Left renal cortex interstitium (tissue), 4 donors: ENCODE data around the gene AFAP1L1. TPM values are rescaled to one million over a fixed set of nuclear protein-coding genes. Genes with fewer than 3 reads are reported as not detected.

Experiments
- DNase-seq, 4 donors: peaks; one replicate each; pipeline ENCODE4 v3.0.0-alpha.2; 2013; ENCODE audit warnings: low read depth in 4 of 4, low spot score in 2 of 4, missing footprints in 1 of 4
- polyA plus RNA-seq, 4 donors: library from polyadenylated mRNA; unstranded; fragments of 120-200 nt; gene quantifications; one replicate each; pipeline ENCODE4 v1.2.1, GENCODE V29; 2013; ENCODE audit not compliant: insufficient read length in 4 of 4

The AFAP1L1 gene
- polyA plus RNA-seq, 4 donors: 17.5 to 22.8 (median 19.6) TPM

DNA sequence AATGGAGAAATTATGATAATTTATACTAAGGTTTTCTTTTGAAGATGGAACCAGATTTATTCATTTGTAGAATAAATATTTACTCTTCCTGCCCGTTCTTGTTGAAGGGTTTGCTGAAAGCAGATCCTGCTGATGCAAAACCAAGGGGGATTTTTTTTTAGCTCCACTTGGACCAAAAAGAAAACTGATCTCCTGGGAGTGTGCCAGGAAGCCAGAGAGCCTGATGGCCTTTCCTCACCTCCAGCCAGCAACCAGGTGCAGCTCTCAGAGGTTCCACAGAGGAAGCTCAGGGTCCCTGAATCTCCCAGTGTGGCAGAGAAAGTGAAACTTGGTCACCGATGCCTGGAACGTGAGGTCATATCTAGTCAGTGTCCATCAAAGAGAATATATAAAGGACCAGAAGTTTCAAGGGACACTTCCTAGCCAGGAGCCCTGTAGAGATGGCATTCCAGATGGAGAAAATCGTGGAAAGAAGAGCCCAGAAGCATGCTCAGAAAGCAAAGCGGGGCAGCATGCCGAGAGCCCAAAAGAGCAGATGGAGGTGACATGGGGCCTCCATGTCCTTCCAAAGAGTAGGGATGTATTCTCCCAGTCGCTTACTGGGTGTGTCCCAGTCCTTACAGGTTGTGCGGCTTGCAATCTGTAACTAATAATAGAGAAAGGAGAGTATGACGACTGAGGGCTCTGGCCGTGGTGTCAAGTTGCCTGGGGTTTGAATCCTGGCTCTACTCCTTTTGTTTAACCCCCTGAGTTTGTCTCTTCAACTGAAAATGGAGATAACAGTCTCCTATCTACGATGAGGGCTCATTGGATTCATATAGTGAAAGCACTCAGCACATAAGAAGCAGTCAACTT is 12.2 kb downstream of the AFAP1L1 start:
- no peak for DNase-seq

DNA sequence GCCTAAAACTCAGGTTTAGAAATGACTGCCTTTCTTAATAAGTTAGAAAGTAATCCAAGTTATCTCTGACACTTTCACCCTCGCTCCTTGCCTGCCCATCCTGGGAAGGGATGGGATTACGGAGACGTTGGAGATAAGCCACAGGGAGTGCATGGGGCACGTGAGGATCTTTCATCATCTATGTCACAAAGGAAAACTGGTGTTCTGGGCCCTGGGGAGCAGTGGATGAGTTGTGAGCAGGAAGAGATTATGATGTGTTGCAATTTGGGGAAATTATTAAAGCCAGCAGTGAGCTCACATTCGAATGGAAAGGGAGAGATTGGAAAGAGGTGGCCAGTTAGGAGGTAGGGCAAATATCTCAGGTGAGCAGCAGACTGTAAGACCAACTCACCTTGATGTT is 12.8 kb downstream of the AFAP1L1 start:
- no peak for DNase-seq

DNA sequence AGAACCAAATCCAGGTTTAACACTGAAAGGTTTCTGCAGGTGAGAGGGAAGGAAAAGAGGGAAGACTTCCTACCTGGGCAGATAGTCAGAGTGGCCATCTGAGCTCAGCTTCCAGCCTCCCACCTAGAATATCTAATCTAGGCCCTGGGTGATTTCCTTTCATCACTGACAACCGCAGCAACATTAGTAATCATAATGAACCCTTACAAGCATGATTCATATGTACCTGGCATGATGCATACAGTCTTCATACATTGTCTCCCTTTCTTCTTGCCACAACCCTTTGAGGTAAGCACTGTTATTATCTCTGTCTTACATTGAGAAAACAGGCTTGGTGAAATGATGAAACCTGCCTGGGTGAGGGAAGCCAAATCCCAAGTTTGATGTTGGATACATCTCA is 13.5 kb downstream of the AFAP1L1 start:
- no peak for DNase-seq

GRCh38 chr5:149288436-149288835 is 16.8 kb downstream of the AFAP1L1 start:
- DNase-seq: no peak

DNA sequence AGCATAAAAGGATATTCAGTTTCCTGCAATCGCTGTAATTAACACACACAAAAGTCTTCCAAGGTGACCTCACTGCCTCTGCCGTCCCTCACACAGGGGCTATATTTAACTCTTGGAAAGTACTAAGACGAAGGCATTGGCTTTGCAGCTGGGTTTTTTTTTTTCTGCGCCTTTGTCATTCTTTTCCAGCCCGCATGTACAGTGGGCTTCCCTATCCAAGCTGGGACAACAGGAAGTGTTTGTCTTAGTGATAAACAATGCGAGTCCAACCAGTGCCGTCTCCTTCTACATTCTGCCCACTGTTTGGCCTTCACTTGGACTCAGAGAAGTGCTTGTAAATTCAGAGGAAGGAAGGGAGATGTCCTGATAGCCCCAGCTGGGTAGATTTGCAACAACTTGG is 17.6 kb downstream of the AFAP1L1 start:
- no peak for DNase-seq

GRCh38 chr5:149294872-149295829 is 23.5 kb downstream of the AFAP1L1 start:
- DNase-seq: no peak

GRCh38 chr5:149297340-149298025 is 25.8 kb downstream of the AFAP1L1 start:
- DNase-seq: no peak

GRCh38 chr5:149298163-149298562 is 26.5 kb downstream of the AFAP1L1 start:
- DNase-seq: no peak

- DNase-seq: no peak
Measured at GRCh38 chr5:149298842-149299404, 27.3 kb downstream of the AFAP1L1 start.

GRCh38 chr5:149299451-149300054 is 27.9 kb downstream of the AFAP1L1 start:
- no peak for DNase-seq

GRCh38 chr5:149300441-149300840 is 28.8 kb downstream of the AFAP1L1 start:
- DNase-seq: no peak

DNA sequence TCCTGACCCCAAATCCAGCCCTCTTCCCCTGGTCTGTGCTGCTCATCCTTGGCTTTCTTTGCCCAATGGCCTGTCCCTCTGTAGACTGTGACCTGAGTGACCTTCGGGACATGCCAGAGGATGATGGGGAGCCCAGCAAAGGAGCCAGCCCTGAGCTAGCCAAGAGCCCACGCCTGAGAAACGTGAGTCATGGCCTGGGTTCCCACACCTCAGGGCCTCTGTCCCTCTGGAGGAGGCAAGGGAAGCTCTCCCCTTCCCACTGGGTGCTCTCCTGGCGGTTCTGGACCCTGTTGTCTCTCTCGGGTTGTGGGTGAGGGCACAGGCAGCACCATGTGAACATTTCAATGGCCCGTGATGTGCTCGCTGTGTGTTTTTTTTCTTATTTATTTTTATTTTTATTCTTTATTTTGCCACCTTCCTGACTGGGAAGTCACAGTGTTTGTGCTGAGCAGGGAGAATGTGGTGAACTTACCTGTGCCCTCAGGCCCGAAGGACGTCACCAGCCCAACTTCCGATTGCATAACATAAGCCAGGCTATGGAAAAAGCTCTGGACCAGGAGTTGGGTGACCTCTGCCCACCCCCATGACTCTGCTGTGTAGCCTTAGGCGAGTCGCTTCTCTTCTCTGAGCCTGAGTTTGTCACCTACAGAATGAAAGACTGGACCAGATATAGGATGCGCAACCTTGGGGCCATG is 29.5 kb downstream of the AFAP1L1 start:
- no peak for DNase-seq

GRCh38 chr5:149301744-149302380 is 30.2 kb downstream of the AFAP1L1 start:
- no peak for DNase-seq

DNA sequence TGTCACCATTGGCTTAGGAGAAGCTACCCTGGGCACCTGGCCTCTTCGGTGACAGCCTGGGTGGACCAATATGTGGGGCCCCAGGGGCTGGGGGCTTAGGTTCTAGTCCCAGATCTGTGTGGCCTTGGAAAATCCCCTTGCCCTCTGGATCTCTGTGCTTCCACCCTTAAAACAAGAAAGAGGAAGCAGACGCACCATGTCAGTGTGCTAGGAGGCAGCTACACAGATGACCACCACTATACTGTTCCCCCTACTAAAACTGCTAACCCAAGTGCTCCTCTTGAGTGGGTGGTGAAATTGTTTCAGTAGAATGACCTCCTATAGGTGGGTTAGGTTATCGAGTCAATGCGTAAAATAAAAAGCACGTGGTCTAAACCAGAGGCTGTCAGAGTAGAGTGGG is 31.0 kb downstream of the AFAP1L1 start:
- DNase-seq: no peak

GRCh38 chr5:149303210-149303609 is 31.6 kb downstream of the AFAP1L1 start:
- no peak for DNase-seq

DNA sequence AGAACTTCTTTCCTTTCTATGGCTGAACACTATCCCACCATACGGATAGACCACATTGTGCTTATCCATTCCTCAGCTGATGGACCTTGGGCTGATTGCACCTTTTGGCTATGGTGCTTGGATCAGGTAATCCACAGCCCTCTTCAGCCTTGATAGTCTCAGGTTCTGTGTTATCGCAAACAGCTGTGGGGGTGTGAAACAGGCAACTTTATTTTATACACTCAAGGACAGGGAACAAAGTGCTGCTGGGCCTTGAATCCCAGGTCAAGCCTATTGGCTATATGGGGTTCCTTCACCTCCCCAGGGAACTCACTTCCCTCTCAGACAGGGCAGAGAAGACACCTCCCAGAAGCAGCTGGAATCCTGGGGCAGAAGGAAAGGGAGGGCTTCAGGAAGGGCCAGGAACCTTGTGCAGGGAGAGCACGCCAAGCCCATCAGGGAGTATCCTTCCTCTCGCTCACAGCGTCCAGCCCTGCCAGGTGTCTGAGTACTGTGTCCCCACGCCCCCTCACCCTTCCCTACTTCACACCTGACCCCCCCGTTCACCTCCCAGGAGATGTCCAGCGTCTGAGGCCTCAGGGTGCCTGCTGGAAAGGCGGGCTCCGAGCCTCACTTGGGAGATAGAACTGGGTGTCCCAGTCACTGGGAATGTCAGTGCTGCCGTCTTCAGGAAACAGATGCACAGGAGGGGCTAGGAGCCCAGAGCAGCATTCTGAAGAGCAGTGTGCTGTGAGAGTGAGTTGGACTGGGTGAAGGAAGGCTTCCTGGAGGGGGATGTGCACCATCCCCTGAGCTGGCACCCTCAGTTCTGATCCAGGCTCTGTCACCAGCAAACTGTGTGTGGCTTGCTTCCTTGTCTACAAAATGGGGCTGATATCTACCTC is 32.8 kb downstream of the AFAP1L1 start:
- DNase-seq: no peak

- no peak for DNase-seq
Measured at GRCh38 chr5:149309354-149309753, 37.7 kb downstream of the AFAP1L1 start.

DNA sequence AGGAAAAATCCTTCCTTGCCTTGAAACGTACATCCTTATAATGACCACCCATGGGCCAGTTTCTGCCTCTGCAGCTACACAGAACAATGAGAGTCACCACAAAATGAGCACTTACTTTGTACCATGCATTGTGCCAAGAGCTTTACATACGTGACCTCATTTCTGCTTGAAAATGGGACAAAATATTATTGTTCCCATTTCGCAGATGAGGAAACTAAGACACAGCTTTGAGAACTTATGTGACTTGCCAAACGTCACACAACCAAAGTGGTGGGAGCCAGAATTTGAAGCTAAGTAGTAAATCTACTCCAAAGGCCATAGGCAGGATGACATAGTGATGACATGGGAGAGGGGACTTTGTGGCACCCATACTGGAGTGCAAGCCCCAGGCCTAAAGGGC is 38.8 kb downstream of the AFAP1L1 start:
- no peak for DNase-seq
